GM04503 (cell line): Measurements from ENCODE around the gene ENAH.
"Not testable (repeated sequence)": the region's sequence is repeated elsewhere in the genome, so short reads cannot be mapped to it uniquely, and the experiment has no call there.

Experiments
- DNase-seq: peaks from one replicate; pipeline ENCODE4 v3.0.0-alpha.2; 2012; ENCODE audit warnings: low read depth

The ENAH gene

GRCh38 chr1:225645194-225645895, 7.6 kb downstream of the ENAH start:
- no peak for DNase-seq

- no peak for DNase-seq
These were observed 8.3 kb downstream of the ENAH start for GRCh38 chr1:225644666-225645065.

DNA sequence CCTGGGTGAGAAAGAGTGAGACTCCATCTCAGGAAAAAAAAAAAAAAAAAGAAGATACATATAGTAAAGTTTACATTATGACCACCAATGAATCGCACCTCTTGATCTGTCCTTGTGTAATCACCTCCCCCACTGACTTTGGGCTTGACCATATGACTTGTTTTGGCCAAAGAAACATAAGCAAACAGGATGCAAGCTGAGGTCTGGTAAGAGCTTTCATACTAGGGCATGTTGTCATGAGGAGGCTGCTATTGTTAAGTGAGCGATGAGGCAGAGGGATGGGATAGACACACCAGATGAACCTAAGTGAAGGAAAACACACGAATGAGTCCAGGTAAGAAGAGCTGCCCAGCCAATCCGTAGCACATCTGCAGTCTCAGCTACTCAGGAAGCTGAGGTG, 10.7 kb downstream of the ENAH start:
- no peak for DNase-seq

DNA sequence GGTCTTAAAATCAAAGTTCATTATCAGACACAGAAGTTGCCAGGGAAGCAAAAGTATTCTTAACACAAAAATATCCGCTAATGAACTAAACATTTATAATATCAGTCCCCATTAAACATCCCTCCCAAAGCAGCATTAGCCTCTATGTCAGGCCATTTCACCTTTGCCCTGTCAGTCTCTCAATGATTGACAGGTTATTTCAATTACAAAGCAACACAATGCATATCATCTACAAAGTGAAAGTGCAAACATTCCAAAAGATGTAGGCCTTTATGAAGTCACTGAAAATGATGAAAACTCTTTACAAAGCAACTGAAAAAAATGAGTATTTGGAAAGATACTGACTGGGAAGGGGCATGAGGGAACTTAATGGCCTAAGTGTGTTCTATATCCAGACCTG, 14.1 kb downstream of the ENAH start:
- no peak for DNase-seq

GRCh38 chr1:225637651-225638199, 15.2 kb downstream of the ENAH start:
- DNase-seq = no peak

- DNase-seq = not testable (repeated sequence)
These were observed 15.9 kb downstream of the ENAH start for GRCh38 chr1:225636992-225637391.

DNA sequence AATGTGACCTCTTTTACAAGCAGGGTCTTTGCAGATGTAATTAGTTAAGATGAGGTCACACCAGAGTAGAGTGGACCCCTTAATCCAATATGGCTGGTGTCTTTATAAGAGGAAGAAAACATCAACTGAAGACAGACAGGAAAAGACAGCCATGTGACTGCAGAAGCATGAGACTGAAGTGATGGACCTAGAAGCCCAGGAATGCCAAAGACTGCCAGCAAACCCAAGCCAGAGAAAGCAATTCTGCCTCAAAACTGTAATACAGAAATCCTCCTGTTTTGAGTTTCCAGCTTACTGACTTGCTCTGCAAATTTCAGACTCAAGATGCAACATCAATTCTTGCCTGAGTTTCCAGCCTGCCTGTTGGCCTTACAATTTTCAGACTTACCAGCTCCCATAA, 17.3 kb downstream of the ENAH start:
- no peak for DNase-seq

- not testable (repeated sequence) for DNase-seq
These were observed 20.1 kb downstream of the ENAH start for GRCh38 chr1:225632836-225633235.

DNA sequence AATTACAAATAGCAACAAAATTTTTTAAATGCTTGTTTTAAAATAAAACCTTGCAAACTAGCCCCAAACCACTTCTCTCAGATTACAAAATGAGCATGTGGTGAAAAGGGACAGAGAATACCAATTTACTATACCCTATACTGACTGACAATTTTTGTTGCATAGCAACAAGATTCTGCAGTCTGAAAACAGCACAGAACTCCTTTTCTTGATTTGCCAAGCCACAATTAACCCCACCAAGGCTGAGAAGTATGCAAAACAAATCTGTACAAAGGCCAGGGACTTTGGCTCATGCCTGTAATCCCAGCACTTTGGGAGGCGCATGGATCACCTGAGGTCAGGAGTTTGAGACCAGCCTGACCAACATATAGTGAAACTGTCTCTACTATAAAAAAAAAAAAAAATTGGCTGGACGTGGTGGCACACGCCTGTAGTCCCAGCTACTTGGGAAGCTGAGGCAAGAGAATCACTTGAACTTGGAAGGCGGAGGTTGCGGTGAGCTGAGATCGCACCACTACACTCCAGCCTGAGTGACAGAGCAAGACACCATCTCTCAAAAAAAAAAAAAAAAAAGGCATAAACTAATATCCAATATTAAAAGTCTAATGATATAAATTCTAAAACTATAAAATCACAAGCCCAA, 21.8 kb downstream of the ENAH start:
- DNase-seq = no peak

- DNase-seq = no peak
These were observed 23.4 kb downstream of the ENAH start for GRCh38 chr1:225629483-225629882.

GRCh38 chr1:225628794-225629193, 24.1 kb downstream of the ENAH start:
- DNase-seq = not testable (repeated sequence)

GRCh38 chr1:225627304-225627947, 25.5 kb downstream of the ENAH start:
- no peak for DNase-seq

DNA sequence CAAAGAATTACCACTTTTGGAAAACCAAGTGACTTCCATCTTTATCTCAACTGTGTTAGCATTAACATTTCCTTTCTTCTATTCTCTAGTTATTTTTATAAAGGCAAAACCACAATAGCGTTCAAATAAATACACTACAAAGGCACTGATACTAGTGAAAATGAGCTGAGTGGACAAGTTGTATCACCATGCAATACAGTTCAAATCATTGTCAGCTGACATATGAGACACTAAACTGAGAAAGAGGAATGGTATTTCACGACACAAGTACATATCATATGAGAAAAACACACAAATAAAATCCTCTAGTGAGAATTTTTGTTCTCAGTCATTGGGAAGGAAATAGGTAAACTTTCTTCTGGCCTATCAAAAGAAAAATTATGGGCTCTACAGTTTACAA, 26.2 kb downstream of the ENAH start:
- DNase-seq = no peak

GRCh38 chr1:225617956-225618355, 35.0 kb downstream of the ENAH start:
- DNase-seq = no peak

DNA sequence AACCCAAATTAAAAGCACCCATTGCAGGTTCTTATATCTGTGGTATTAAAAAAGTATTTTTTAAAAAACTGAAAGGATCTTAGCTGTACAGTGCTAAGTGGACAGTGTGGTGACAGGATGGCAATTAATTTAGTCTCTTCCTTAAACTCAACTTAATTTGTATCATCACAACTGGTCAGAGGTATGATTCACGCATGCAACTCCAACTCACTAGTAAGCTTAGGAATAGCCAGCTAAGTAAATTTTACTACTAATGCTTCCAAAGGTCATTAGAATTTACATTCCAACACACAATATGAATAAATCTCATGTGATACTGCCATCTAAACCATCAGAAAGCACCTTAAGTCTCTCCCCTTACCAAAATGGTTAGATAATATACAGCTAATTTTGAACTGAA, 35.4 kb downstream of the ENAH start:
- DNase-seq = no peak

DNA sequence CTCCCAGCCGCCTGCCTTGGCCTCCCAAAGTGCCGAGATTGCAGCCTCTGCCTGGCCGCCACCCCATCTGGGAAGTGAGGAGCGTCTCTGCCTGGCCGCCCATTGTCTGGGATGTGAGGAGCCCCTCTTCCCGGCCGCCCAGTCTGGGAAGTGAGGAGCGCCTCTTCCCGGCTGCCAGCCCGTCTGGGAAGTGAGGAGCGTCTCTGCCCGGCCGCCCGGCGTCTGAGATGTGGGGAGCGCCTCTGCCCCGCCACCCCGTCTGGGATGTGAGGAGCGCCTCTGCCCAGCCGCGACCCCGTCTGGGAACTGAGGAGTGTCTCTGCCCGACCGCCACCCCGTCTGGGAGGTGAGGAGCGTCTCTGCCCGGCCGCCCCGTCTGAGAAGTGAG, 37.5 kb downstream of the ENAH start:
- DNase-seq = not testable (repeated sequence)

- no peak for DNase-seq
These were observed 39.9 kb downstream of the ENAH start for GRCh38 chr1:225613006-225613405.

DNA sequence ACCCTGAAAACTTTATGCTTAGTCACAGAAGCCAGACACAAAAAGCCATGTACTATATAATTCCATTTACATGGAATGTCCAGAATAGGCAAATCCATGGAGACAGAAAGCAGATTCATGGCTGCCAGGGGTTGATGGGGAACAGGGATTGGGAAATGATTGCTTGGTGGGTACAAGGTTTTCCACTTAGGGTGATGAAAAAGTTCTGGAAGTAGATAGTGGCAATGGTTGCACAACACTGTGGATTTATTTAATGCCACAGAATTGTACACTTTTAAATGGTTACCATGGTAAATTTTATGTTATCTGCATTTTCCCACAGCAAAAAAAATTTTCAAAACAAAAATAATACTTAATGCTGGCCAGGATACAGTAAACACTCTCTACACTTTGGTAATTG, 40.6 kb downstream of the ENAH start:
- no peak for DNase-seq

GRCh38 chr1:225611537-225612223, 41.2 kb downstream of the ENAH start:
- DNase-seq = no peak

DNA sequence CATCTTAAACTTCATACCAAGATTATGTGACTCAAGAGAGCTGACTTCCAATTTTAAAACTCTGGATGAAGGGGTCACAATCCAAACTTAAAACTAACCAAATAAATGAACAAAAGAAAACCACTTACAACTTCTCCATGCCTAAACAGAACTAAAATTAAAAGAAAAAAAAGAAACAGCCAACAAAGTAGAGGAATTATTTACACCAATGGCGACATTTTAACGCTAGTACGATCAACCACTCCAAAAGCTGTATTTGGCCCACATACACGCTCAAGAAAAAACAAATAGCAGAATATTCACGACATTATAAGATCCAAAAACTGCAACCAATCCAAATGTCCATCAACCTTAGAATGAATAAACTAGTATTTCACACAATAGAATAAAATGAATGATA, 42.4 kb downstream of the ENAH start:
- DNase-seq = no peak

DNA sequence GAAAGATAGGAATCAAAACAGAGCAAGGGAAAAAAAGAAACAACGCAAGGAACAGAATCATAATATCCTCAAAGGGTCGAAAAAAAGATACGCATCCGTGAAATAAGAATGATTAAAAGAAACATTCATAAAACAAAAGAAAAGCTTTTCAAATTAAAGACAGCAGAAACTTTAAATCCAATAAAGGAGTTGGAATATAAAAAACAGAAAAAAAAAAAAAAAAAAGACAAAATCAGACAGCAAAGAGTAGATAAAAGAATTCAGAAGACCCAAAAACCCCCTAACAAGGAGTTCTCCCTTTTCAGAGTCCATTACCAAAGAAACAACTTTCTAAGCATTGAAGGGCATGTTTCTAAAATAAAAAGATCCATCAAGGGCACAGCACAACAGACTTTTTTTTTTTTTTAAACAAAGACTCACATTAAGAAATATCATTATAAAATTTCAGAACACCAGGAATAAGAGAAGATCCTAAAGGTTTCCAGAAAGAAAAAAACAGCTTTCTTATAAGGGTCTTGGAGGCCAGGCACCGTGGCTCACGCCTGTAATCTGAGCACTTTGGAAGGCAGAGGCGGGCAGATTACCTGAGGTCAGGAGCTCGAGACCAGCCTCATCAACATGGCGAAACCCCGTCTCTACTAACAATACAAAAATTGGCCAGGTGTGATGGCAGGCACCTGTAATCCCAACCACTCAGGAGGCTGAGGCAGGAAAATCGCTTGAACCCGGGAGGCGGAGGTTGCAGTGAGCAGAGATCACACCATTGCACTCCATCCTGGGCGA, 44.7 kb downstream of the ENAH start:
- DNase-seq = no peak

DNA sequence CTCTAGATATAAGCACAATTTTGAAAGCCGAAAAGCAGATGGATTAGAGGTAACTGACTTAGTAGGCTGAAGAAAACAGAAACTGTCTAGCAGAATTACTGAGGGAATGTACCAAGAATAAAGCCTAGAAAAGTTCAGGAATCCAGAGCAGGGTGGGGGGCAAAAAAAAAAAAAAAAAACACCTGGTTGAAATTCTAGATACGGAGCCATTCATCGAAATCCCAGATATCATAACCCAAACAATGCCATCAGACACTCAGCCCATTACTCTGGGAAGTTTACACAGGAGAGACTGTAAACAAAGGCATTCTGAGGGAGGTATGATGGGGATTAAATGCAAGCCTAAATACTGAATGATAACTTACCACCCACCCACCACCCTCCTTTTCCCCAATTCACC, 45.6 kb downstream of the ENAH start:
- no peak for DNase-seq
